Measurements from ENCODE around the gene CDC42BPA.
"Not testable (repeated sequence)": the region's sequence is repeated elsewhere in the genome, so short reads cannot be mapped to it uniquely, and the experiment has no call there.

Gene CDC42BPA

DNA sequence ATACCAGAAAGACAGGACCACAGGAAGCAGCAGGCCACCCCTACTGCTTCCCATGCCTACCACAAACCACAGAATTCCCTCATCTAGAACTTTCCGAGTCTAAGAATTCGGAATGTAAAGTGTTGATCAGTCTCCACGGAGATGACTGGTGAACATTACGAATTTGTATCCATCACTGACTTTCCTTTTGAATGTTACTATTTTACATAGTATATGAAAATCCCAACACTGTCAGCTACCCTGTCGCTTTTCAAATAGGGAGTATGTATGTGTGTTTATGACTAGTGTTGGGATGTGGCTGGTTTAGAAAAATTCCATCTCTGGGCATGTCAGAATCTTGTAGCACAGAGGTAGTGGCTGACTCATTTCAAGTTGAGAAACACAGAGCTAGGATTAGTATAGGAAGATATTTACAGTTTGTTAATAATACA, 260.0 kb downstream of the CDC42BPA start:
- no peak for DNase-seq

DNA sequence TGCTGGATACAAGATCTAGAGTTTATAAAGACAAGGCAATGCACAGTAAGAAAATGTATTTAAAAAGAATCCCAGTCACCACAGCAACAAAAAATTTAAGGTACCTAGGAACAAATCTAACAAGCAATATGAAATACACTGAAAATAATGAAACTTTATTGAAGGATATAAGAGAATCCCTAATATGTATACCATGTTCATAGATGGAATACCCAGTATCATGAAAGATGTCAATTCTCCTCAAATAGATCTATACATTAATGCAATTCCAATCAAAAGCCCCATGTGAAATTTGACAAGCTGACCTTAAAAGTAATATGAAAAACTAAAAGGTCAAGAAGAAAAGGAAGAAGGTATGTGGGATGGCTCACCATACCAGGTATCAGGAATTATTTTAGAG, 269.0 kb downstream of the CDC42BPA start:
- no peak for DNase-seq

GRCh38 chr1:227043755-227044154, 274.5 kb downstream of the CDC42BPA start:
- no peak for DNase-seq

GRCh38 chr1:227042292-227042691, 276.0 kb downstream of the CDC42BPA start:
- no peak for DNase-seq

DNA sequence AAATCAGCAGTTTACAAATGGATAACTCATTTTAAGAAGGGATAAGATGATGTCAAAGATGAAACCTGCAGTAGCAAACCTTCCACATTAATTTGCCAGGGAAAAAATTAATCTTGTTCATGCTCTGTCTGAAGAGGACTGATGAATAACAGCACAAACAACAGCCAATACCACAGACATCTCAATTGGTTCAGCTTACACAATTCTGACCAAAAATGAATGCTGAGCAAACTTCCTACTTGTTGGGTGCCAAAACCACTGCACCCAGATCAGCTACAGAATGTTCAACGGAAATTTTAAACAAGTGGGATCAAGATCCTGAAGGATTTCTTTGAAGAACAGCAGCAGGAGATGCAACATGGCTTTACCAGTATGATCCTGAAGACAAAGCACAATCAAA, 279.9 kb downstream of the CDC42BPA start:
- DNase-seq, result no peak

DNA sequence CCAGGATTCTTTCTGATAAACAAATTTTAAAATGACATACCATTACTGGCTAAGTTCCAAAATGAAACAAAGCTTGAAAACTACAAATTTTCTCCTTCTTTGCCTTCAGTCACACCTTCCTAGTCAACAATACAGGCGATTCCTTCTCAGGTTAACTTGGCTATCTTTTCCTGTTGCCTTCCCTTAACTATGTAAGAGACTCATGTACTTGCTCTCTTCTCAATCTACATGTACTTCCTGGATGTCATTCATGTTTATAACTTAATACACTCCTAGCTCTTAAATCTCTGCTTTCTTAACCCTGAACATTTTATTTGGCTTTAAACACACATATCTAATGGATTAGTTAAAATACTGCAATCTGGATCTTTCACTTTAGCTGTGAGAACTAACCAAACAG, 281.2 kb downstream of the CDC42BPA start:
- DNase-seq, result no peak

- no peak for DNase-seq
Measured at GRCh38 chr1:227035316-227035715, 283.0 kb downstream of the CDC42BPA start.

DNA sequence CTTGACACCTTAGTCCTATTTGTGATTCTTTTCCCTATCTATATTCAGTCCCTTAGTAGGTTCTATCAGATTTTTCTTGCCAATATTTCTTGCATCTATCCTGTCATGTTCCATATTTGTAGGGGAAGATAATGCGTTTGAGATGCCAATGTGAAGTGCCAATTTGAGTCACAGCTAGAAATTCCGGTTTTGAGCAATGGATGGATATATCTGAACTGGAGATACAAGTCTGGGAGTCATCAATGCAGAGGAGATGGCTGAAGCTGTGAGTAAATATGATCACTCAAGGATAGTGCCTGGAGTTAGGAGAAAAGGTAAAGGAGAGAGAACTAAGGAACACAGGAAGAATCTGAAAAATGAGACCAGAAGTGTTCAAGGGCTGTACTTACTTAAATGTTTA, 284.4 kb downstream of the CDC42BPA start:
- DNase-seq, result no peak

- DNase-seq, result no peak
Measured at GRCh38 chr1:227032396-227032795, 285.9 kb downstream of the CDC42BPA start.

DNA sequence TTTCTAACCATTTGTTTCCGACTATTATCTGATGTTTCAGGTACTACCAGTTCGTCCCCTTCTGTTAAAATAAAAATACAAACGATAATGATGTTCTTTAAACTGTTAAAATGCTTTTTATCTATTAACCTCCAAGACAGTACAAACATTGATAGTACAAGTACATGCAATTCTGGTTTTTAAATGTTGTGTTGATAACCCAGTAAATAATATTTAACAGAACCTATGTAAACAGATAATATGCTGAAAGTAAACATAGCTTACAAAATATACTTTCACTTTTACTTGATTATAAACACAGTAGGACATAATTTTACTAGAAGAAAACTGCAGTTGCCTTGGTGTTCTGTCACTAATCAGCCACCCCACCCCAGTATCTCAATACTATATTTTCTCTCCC, 301.3 kb downstream of the CDC42BPA start:
- DNase-seq, result no peak

GRCh38 chr1:227010645-227011044, 307.6 kb downstream of the CDC42BPA start:
- no peak for DNase-seq

- no peak for DNase-seq
Measured at GRCh38 chr1:227009937-227010336, 308.4 kb downstream of the CDC42BPA start.

DNA sequence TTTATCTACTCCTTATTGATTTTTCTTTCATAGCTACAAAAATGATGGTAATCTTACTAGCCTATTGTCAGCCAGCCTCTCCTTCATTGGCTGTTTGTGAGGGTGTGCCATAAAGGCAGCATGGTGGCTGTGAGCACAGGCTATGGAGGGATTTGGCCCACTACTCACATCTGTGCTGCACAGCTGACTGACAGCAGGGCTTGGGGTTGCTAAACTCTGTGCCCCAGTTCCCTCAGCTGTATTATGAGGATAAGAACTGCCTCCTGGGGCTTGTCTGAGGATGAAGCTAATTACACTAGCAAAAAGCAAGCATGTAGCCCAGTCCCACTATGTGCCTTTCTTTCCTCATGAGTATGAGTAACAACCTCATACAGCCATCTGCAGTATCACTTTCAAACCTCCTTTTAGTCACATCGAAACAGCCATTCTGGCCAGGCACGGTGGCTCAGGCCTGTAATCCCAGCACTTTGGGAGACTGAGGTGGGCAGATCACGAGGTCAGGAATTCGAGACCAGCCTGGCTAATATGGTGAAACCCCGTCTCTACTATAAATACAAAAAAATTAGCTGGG, 312.0 kb downstream of the CDC42BPA start:
- no peak for DNase-seq

GRCh38 chr1:227004796-227005195, 313.5 kb downstream of the CDC42BPA start:
- no peak for DNase-seq

DNA sequence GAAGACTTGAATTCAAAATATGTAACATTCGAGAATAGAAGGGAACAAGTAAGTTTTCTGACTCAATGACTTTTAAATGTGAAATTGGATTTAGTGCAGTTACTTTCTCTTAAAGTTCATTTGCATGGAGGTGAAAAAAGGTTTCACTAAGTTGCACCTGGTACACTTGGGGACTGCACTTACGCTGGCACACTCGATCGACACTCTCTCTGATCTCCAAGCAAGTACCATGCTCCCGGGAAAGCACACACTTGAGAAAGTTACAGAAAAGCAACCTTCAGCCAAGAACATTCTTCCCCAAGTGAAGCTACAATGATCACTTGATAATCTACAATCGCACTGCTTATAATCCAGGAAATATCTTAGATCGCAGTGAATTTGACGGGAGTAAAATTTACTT, 315.1 kb downstream of the CDC42BPA start:
- DNase-seq, result no peak

GRCh38 chr1:227002531-227003049, 315.7 kb downstream of the CDC42BPA start:
- no peak for DNase-seq

GRCh38 chr1:226999579-226999978, 318.7 kb downstream of the CDC42BPA start:
- DNase-seq, result not testable (repeated sequence)

GRCh38 chr1:226995365-226996332, 322.6 kb downstream of the CDC42BPA start:
- no peak for DNase-seq

DNA sequence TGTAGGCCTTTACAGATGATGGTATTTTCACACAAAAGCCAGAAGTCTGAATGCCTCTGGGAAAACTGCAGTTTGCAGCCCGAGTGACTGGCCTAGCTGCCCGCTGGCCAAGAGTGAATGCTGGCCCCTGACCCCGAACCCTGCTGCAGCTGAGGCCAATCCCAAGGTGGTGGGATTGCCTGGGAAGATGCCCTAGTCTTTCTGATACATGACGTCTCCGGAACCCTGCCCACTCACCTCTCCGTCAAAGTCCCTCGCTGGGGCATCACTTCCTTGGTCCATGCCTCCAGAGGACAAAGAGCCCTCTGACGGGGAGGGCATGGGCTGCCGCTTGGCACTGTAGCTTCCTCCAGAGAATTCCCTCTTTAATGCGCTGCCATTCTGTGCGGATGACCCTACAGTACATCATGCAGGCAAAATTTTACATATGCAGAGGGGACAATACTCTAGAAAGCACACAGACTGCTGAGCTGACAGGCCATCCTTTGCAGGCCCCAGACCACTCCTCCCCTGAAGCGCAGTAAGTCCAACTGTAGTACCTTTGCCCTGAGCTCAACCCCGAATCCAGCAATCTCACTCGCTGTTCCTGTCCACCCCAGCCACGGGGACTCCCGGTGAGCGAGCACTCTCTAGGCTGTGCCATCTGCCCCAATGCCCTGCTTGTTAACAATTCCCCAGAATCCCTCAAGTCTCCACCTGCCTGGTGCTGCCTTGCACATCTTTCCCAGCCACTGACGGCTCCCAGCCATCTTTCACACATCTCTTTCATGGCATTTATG, 323.5 kb downstream of the CDC42BPA start:
- DNase-seq, result no peak

GRCh38 chr1:226993814-226994585, 324.3 kb downstream of the CDC42BPA start:
- no peak for DNase-seq

- no peak for DNase-seq
Measured at GRCh38 chr1:226991920-226992319, 326.4 kb downstream of the CDC42BPA start.

GRCh38 chr1:226990133-226990716, 328.1 kb downstream of the CDC42BPA start:
- DNase-seq, result no peak
